Heart left ventricle (tissue), 16 donors: ENCODE results near the gene TTC34. TPM values are rescaled to one million over a fixed set of nuclear protein-coding genes. Genes with fewer than 3 reads are reported as not detected.

ENCODE experiments used
- ATAC-seq, 4 donors: fragments of 200-7000 bp; cut with Tn5 transposase; one replicate each; pipeline ENCODE4 v1.9.1; 2020 to 2022; ENCODE audit warnings: moderate library complexity in 4 of 4, mild to moderate bottlenecking in 3 of 4, moderate number of reproducible peaks in 1 of 4
- DNase-seq, 5 donors: peaks; one replicate each; pipeline ENCODE4 v3.0.0-alpha.2; 2020
- H3K27ac ChIP-seq, 12 donors: fragments of 200-600 bp; sonication (generic) in 4 of 12; one replicate each; pipeline versions ENCODE4 v1.5.0 to v1.8.0; 2016 to 2022; ENCODE audit warnings: mild to moderate bottlenecking in 2 of 12
- H3K27me3 ChIP-seq, 9 donors: fragments of 200-600 bp; sonication (generic) in 2 of 9; one replicate each; pipeline versions ENCODE4 v1.5.1 to v1.8.0; 2016 to 2022; ENCODE audit warnings: mild to moderate bottlenecking in 3 of 9
- H3K36me3 ChIP-seq, 9 donors: fragments of 200-600 bp; sonication (generic) in 2 of 9; one replicate each; pipeline versions ENCODE4 v1.5.0 to v1.8.0; 2018 to 2022; ENCODE audit warnings: mild to moderate bottlenecking in 2 of 9
- H3K4me1 ChIP-seq, 12 donors: fragments of 200-600 bp; sonication (generic) in 4 of 12; one replicate each; pipeline versions ENCODE4 v1.5.0 to v1.8.0; 2016 to 2022; ENCODE audit warnings: mild to moderate bottlenecking in 3 of 12
- H3K4me3 ChIP-seq, 12 donors: fragments of 200-600 bp; sonication (generic) in 4 of 12; one replicate each; pipeline versions ENCODE4 v1.5.0 to v1.8.0; 2017 to 2022; ENCODE audit warnings: mild to moderate bottlenecking in 9 of 12, moderate library complexity in 4 of 12
- H3K9me3 ChIP-seq, 12 donors: fragments of 200-600 bp; sonication (generic) in 4 of 12; one replicate each; pipeline versions ENCODE4 v1.5.0 to v1.8.0; 2016 to 2022; ENCODE audit warnings: mild to moderate bottlenecking in 1 of 12
- POLR2A ChIP-seq, 2 donors: fragments of 450-650 bp; IDR thresholded peaks; one replicate each; pipeline ENCODE4 v1.6.1; 2017; ENCODE audit warnings: antibody characterized with exemption in 2 of 2, mild to moderate bottlenecking in 2 of 2, moderate library complexity in 2 of 2
- WGBS, 4 donors: extraction: QIAGEN DNeasy Blood & Tissue Kit in 2 of 4; methylation state at CpG; one replicate each; pipeline versions ENCODE4 v1.1.5 to v1.1.7; 2013 to 2018; 5-methylcytosine and 5-hydroxymethylcytosine counted together
- intact Hi-C, 10 donors: fragments of 100-400 bp; cut with DNase I; formaldehyde crosslinking; loops; one replicate each; pipeline versions ENCODE4 v1.11.1 to v1.14.2; 2022
- polyA plus RNA-seq, 2 donors: library from polyadenylated mRNA; stranded (reverse); fragments of 200-250 nt; gene quantifications; one replicate each; pipeline ENCODE4 v1.2.3, GENCODE V29; 2013
- total RNA-seq, 9 donors: library from RNA; depleted of rRNA in 2 of 9; stranded (reverse); fragments of >200 nt in 2 of 9; fragmentation: NEBNext Ultra II Directional in 3 of 9; extraction: Animal tissue kit (Norgen Biotek cat#: 25700) in 3 of 9; gene quantifications; one replicate each; pipeline versions ENCODE4 v1.1.0 to v1.2.4, GENCODE V29; 2016 to 2023
- TF ChIP-seq, protein P1 (sequence below), 12 donors: fragments of 200-600 bp; sonication (generic) in 4 of 12; IDR thresholded peaks; one replicate each; pipeline versions ENCODE4 v1.5.0 to v1.8.0; 2018 to 2022; ENCODE audit warnings: antibody characterized with exemption in 12 of 12, mild to moderate bottlenecking in 5 of 12
- donor health status: ischemic (EF 13 %, LVEDD 7.1; RV severe dilation, severe dysfunction).
- donor health status: healthy with polysubstance abuse.
- donor health status: DM: no; HTN: yes; CAD: no.
- donor health status: DM: no; HTN: no; CAD: no.
- donor health status: ischemic (EF 25% LVEDD 6.9; RV normal size, moderate dysfunction).
- donor health status: ischemic (EF 25% LVEDD 5.7; RV mildly dilated, moderate dysfunction).
- donor health status: healthy.
- donor health status: DM: yes; HTN: yes; CAD: no.
- donor health status: ischemic (EF 35%, LVEDD 5.7; RV mildly dilated, moderate dysfunction).
- donor health status: nonischemic (EF 11% LVEDD 7.7; RV severe dilation, severe dysfunction).
- donor health status: DM: yes; HTN: yes; CAD: no.
- donor health status: PGD.
- donor health status: ischemic (EF 29% LVEDD 5.4; RV normal size, mild dysfunction).
- donor health status: nonischemic (EF 23%, LVEDD 6.1; RV moderate dilation, normal function).

TTC34 gene
- total and polyA plus RNA-seq, 11 donors: 0.06 to 0.67 (median 0.42) TPM; not detected in 1

DNA sequence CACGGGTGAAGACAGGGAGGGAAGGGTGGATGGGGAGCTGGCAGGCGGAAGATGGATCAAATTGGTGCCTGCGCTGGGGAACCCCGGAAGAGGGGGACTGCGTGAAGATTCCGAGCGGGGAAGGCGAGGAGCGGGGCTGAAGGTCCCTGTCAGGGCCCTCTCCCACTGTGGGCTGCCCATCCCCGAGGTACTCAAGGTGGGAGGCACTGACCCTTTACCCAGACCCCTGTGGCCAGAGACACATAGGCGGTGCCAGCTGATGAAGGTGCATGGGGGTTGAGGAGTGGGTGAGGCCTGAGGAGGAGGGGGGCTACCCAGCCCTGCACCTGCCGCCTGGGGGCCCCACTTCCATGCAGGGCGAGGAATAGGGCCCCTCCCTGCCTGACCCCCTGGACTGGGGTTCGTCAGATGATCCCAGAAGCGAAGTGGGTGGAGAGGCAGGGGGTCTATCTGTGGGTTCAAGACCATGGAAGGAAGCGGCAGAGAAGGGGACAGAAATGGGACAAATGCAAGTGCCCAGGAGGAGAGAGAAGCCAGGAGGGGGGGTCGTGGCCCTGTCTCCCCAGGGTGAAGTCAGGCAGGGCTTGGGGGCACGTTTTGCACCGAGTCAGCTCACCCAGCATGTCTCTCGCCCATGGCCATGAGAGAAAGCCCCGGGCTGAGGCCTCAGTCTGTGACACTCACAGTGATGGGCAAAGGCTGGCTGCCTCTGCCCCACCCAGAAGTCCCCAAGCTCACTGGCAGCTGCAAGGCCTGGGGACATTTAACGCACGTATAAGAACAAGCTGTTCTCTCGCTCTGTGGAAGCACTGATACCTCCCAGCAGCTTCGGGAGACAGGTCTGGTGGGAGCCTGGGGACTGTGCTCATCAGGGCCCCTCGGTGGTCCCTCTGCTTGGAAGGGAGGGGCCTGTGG is 161.6 kb downstream of the TTC34 start:
- ATAC-seq: peak in 1 of 4 donors; percentile 1
- Histone ChIP-seq H3K36me3 (no peaks in the 10 kb centered on the region), H3K4me3 (no peak overlapping the region), H3K9me3 (peaks cover 0 to 11% (median 7%) of the 10 kb centered on the region in 12 donors), H3K27me3 (peaks cover 0 to 9% (median 0%) of the 10 kb centered on the region in 9 donors), H3K27ac (no peak overlapping the region), H3K4me1 (peaks cover 0 to 31% (median 14%) of the 10 kb centered on the region in 12 donors)
- TF ChIP-seq POLR2A (IDR thresholded peaks at IDR 0.05): no peak
- TF ChIP-seq, protein P1, sequence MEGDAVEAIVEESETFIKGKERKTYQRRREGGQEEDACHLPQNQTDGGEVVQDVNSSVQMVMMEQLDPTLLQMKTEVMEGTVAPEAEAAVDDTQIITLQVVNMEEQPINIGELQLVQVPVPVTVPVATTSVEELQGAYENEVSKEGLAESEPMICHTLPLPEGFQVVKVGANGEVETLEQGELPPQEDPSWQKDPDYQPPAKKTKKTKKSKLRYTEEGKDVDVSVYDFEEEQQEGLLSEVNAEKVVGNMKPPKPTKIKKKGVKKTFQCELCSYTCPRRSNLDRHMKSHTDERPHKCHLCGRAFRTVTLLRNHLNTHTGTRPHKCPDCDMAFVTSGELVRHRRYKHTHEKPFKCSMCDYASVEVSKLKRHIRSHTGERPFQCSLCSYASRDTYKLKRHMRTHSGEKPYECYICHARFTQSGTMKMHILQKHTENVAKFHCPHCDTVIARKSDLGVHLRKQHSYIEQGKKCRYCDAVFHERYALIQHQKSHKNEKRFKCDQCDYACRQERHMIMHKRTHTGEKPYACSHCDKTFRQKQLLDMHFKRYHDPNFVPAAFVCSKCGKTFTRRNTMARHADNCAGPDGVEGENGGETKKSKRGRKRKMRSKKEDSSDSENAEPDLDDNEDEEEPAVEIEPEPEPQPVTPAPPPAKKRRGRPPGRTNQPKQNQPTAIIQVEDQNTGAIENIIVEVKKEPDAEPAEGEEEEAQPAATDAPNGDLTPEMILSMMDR (IDR thresholded peaks at IDR 0.05): no peak
- DNase-seq: peak in 1 of 5 donors; percentile 49
- intact Hi-C loops: loop anchor here in 7 of 10 donors (5.0 to 10.0 kb wide), 5 partner anchors 53 to 225 kb away; partner anchors contain the start of genes PRXL2B (in 5 of the 7) and PEX10 (in 4 of the 7)
- 70 to 80% (median 78%) methylated on average over 22 to 26 of the region's 26 CpGs for WGBS, 4 donors

- ATAC-seq: no peak
- intact Hi-C loops: loop anchor here in 1 of 10 donors (10.0 kb wide), 1 partner anchor 54 kb away; the partner anchor contains the start of gene PRXL2B
- WGBS, 4 donors: 45 to 59% (median 49%) methylated on average over 10 to 11 of the region's 11 CpGs
Observed at GRCh38 chr1:2639203-2639602, 162.3 kb downstream of the TTC34 start.

DNA sequence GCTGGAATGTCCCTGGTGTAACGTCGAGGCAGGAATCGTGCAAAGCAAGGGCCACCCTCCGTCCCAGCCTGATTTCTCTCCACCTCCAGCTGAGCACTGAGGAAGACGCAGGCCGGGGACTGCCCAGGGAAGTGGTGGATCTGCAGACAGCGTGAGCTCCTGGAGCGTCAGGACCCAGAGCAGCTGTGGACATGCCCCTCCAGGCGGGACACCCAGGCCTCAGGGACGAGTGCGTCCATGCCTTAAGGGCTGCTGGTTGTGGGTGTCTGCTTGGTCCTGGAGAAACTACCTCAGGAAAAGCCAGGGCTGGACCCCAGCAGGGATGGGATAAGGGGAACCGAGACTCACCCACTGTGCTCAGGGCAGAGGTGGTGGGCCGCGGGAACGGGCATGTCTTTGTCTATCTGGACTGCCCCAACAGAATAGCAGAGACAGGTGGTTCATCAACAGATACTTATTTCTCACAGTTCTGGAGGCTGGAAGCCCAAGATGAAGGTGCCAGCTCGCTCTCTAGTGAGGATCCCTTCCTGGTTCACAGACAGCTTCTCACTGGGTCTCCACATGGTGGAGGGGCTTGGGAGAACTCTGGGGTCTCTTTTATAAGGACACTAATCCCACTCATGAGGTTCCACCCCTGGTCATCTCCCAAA is 162.9 kb downstream of the TTC34 start:
- H3K27me3 ChIP-seq: peaks cover 0 to 17% (median 2%) of the 10 kb centered on the region in 9 donors
- TF ChIP-seq, protein P1 (IDR thresholded peaks at IDR 0.05): no peak
- TF ChIP-seq POLR2A (IDR thresholded peaks at IDR 0.05): no peak
- intact Hi-C loops: loop anchor here in 1 of 10 donors (10.0 kb wide), 1 partner anchor 54 kb away; the partner anchor contains the start of gene PRXL2B
- ATAC-seq (no peak), DNase-seq (peak in 1 of 5 donors; percentile 40)
- H3K9me3 ChIP-seq: peaks cover 0 to 11% (median 7%) of the 10 kb centered on the region in 12 donors
- H3K27ac ChIP-seq: no peak overlapping the region
- 75 to 79% (median 76%) methylated on average over 12 to 16 of the region's 16 CpGs for WGBS, 4 donors
- no peak overlapping the region for H3K4me3 ChIP-seq
- H3K36me3 ChIP-seq: no peaks in the 10 kb centered on the region
- H3K4me1 ChIP-seq: peaks cover 0 to 34% (median 15%) of the 10 kb centered on the region in 12 donors

More at GRCh38 chr1:2639203-2639602, 162.3 kb downstream of the TTC34 start:
- peaks cover 0 to 31% (median 14%) of the 10 kb centered on the region in 12 donors for H3K4me1 ChIP-seq
- no peaks in the 10 kb centered on the region for H3K36me3 ChIP-seq
- H3K27me3 ChIP-seq: peaks cover 0 to 11% (median 0%) of the 10 kb centered on the region in 9 donors
- DNase-seq: peak in 1 of 5 donors; percentile 25
- no peak overlapping the region for H3K27ac ChIP-seq
- peaks cover 0 to 11% (median 7%) of the 10 kb centered on the region in 12 donors for H3K9me3 ChIP-seq
- TF ChIP-seq, protein P1 (IDR thresholded peaks at IDR 0.05): no peak
- no peak for TF ChIP-seq POLR2A (IDR thresholded peaks at IDR 0.05)
- no peak overlapping the region for H3K4me3 ChIP-seq
